SKM-1 (cell line): Measurements from ENCODE around the gene KCTD17.
A peak's percentile ranks its signal among the peaks of the same experiment; 100 is the strongest.

ENCODE experiments used
- DNase-seq: peaks from one replicate; lab custom pipeline; 2025; ENCODE audit not compliant: unreplicated experiment; lab: John Stamatoyannopoulos, UW

Gene KCTD17

DNA sequence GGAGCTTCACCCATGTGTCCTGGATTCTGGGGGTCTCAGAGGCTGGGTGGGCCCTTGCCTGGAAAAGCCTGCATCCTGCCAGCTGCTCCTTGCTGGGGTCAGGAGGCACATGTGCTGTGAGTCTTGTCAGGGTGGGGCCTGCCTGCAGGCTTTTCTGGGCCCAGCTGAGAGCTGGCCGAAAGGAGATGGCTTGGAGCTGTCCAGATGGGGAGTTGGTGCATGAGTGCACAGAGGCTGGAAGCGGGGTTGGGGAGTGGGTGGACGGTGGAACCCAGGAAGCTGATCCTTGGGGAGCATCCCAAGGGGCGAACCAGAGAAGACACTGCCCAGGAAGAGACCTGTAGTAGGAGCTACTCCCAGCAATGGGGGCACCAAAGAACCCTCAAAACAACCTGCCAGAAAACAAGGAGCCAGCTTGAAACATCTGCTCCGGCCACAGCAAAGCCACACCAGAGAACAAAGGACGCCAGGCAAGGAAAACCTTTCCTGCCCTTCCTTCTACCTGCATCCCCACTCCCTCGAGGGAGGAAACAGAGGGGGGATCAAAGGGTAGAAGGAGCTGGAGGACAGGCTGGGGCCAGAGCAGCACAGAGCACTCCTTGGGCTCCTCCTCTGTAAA lies 8.2 kb upstream of the KCTD17 start:
- no peak for DNase-seq

DNA sequence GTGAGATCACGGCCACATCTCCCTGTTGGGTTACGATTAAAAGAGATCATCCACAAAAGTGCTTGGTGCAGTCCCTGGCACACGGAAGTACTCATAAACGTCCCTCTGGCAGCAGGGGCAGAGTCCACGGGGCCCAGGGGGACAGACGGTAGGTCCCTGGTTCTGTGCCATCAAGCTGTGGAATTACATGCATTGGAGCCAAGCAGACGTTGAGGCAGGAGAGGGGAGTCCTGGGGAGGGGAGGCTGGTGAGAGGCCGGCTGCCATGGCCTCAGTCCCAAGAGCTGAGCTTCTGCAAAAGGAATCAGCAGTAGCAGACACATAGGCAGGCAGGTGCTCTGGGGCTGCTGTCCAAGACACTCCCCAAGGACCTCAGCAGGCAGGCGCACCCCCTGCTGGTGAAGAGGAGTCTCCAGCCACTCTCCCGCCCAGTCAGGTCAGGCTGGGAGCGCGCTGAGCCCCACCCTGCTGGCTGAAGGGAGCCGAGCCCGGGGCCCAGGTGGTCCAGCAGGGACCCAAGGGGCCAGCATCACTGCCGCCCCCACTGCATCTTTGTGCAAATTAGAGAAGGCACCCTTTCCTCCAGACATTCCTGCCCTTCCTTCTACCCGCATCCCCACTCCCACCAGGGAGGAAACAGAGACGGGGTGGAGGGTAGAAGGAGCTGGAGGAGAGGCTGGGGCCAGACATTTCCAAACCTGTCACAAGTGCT lies 7.6 kb upstream of the KCTD17 start:
- DNase-seq: peak; percentile 68

DNA sequence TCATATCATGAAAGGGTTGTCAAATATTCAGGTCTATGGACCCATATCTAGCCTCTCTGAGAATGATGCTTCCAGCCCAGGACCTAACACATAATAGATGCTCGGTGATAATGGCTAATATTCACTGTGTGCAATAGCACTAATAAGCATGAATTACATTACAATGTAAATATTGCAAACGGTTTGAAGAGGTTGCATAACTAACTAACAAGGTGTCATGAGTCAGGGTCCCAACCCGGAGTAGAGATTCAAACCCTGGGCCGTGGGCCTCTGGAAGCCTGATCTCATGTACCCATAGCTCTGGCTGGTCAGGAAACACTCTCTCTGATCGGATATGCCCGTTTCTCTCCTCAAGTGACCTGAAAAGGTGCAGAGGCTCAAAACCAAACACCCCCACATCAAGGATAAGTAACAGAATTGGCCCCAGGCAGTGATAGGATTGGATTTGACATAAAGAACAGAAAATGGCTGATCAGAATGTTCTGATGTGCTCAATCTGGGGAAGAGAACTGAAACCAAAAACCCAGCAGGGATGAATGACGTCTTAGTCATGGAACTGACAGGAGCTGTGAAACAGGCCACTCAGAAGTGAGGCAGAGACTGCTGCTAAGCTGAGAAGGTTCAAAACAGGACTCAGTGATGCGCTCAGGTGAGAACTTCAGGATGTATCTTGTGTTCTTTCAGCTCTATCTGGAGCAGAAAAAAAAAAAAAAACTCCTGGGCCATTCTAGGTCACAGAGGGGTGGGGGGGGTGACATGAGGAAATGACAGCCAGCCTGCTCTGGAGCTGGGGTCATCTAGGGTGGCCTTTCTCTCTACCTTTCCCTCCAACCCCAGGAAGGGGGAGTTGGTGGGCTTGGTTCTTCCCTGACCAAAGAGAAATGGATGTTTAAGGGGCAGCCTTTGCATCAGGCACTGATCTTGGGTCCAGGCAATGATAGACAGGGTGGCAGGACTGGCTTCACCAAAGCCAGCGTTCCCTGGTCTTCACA lies 6.6 kb upstream of the KCTD17 start:
- no peak for DNase-seq

DNA sequence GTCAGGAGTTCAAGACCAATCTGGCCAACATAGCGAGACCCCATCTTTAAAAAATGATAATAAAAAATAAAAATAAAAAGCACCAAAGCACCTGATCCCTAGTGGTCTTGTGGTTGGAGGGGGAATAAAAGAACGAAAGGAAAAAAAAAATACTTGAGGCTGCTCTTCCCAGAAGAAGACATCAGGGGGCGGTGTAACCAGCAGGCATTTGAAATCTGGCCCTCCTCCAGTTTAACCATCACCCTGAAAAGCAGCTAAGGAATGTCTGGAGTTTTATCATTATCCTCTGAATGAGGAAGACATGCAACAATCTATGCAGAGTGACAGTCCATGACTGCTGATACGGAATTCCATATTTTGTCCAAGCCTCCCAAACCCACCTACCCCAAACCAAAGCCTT lies 5.6 kb upstream of the KCTD17 start:
- peak; percentile 7 for DNase-seq

DNA sequence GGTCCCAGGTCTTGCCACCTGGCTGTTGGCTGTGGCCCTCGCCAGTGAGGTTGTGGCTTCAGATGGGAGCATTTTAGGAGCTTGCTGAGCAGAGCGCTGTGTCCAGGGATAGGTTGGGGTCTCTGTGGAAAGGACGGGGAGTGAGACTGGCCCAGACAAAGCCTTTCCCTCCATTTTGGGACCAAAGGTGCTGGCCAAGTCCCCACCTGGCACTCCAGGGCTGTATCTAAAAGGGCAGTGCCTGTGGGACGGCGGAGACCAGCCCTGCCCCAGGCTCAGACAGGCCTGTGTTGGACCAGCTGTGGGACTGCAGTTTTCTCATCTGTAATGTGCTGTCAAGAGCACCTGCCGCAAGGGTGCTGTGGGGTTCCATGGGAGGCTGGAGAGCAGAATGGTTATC lies 5.0 kb upstream of the KCTD17 start:
- no peak for DNase-seq

DNA sequence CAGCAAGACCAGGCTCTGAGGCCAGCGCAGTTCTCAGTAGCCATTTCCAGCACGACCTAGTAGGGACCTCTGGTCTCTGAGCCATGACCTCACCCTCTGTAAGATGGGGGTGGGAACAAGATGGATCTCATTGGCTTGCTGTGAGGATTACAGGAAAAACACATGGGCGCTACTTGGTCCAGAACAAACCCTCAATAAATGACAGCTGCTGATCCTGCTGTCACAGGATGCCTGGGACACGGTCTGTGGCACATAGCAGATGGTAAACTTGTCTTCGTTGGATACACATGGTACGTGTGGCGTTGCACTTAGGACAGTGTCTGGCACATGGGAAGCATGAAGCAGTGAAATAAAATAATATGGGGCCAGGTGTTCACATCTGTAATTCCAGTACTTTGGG lies 4.5 kb upstream of the KCTD17 start:
- no peak for DNase-seq

DNA sequence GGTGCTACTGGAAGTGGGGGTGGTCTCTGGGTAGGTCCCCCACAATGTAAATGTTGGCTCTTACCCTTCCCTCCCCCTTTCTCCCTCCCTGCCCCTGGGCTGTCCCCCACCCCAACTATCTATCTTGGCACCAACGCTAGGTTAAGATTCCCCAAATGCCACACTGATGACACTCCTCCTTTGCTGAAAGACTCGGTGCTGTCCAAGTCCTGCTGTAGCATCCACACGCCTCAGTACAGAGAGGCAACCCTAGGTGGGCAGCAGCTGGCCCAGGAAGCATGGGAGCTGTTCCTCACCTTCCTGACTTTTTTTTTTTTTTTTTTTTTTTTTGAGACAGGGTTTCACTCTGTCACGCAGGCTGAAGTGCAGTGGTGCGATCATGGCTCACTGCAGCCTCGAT lies 3.4 kb upstream of the KCTD17 start:
- no peak for DNase-seq

DNA sequence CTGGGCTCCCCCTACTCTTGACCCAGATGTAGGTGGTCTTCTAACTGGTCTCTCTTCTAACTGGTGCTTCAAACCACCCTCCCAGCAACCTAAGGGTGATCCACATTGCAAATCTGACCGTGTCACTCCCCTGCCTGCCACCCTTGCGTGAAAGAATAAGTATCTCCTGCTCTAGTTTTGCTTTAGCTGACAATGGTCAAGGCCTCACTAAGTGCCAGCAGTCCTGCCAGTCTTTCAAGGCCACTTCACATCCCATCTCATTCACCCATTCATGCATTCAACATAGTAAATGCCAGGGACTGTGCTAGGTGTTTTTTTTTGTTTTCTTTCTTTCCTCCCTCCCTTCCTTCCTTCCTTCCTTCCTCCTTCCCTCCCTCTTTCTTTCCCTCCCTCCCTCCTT lies 2.3 kb upstream of the KCTD17 start:
- no peak for DNase-seq

DNA sequence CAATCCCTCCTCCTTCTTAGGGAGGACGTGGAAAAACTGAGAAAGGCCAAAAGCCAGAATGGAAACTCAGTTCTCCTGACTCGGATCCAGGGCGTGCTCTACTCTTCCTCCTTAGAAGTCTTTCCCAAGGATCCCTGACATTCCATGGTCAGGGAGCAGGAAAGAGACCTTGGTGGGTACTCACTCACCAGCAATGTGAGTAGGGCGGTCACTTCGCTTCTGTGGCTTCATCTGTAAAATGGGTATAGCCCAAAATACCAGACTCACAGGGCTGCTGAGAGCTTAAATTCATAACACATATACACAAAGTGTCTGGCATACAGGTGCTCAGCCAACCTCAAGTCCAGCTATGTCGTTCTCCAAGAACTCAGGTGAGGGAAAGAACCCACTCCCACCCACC lies 629 bp upstream of the KCTD17 start:
- no peak for DNase-seq

DNA sequence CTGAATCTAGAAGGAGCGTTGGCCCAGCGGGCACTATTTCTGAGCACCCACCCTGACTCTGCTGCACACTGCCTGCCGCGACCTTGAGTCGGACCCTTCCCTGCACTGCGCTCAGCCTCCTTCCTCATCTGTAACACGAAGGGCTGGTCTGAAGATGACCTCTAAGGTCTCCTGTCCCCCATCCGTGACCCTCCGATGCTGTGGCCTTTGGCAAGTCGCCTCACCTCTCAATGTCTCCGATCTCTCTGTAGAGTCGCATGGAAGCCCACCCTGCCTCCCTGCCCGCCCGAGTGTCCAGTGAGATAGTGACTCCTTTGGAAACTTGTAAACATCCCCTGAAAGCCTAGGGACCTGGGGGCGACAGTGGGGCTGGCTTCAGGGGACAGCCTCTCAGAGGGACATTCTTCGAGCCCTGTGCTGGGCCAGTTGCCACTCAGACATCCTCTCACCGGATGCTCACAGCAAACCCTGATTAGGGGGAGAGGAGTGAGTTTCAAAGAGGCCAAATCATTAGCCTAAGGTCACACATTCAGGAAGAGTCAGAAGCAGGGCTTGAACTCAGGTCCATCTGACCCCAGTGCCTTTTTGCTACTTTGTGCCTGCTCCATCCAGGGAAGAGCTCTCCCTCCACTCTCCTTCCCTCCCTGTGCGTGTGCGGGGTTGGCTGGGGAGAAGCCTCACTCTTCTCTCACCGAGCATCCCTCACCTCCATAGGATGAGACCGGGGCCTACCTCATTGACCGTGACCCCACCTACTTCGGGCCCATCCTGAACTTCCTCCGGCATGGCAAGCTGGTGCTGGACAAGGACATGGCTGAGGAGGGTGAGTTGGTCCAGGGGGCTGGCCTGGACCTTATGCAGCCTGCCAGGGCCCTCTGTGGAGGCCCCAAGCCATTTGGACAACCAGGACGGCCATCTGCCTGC lies 1.1 kb downstream of the KCTD17 start:
- DNase-seq: no peak

DNA sequence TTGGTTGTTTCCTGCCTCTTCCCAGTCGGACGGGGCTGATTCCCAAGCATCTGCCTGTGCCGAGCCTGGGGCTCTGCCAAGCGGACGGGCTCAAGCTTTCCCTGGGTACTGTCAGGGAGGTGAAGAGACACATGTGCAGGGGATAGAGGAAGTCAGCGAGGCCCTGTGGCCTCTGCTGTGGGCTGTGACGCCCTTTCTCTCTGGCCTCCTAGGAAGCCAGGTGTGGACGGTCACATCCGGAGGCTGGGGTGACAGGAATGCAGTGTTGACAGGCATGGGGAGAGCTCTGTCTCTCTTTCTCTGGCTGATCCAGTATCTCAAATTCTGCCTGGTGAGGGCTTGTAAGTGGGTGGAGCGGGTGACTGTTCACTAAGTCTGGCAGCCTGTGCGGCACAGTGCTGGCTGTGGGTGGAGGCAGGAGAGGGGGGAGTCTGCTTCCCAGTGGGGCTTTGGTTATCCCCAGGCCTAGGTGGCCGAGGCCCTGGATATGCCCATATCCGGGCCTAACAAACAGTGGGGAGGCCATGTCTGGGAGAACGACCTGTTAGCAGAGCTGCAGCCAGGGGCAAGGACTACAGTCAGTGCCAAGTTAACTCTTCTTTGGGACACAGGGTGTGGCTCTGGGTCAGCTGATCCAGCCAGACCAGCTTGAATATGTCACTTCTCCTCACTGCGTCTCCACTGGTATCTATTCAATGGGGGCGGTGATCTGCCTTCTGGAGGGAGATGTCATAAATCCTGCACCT lies 1.9 kb downstream of the KCTD17 start:
- no peak for DNase-seq

DNA sequence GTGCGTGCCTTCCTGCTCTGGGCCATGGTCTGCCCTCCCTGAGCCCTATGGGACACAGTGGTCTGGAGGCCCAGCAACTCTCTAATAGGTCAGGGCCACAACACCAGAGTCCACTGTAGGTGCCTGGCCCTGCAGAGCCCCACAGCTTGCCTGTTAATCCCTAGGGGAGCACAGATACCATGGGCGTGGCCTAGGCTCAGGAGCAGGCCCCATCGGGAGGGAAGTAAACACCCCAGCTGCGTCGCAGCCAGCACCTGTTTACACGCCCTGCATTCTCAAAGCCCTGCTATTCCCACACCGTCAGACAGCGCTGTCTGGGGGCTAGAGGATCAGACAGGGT lies 2.5 kb downstream of the KCTD17 start:
- DNase-seq: no peak

DNA sequence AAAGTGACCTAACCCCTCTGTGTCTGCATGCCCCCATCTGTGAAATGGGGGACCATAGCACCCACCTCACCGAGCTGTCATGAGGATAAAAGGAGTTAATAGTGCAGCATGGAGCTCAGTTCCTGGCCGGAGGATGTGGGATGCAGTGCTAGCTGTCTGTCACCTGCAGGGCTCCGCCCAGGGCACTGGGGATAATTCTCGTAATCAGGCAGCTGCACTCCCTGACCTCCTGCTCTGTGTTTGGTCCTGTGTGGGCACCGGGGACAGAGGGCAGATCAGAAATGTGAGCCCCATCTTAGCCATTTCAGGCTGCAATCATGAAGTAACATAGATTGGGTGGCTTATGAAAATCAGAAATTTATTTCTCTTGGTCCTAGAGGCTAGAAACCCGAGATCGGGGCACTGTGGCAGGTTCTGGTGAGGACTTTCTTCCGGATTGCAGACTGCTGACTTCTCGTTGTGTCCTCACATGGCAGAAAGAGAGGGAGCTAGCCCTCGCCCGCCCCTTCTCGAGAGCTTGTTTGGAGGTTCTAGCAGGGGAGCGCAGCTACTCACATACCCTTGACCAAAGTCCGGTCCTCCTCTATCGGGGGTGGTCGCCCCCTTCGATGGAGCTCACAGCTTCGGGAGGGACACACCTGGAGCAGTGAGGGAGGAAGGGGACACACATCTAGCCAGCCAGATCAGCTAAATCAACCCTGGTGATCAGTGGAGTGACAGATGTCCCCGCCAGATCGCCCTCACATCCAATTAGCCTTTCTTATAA lies 3.2 kb downstream of the KCTD17 start:
- no peak for DNase-seq

DNA sequence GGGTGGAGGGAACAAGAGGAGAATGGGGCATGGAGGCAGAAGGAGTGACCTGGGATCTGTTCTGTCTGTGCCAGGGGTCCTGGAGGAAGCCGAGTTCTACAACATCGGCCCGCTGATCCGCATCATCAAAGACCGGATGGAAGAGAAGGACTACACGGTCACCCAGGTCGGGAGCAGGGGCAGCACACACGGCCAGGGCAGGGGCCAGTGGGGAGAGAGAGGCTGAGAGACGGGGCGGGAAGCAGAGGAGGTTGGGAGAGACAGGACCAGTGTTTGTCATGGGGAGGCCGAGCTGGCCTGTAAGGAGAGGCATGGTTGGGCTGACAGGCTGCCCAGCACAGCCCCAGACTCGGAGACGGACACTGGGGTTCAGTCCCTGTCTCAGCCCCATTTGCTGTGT lies 4.7 kb downstream of the KCTD17 start:
- no peak for DNase-seq

DNA sequence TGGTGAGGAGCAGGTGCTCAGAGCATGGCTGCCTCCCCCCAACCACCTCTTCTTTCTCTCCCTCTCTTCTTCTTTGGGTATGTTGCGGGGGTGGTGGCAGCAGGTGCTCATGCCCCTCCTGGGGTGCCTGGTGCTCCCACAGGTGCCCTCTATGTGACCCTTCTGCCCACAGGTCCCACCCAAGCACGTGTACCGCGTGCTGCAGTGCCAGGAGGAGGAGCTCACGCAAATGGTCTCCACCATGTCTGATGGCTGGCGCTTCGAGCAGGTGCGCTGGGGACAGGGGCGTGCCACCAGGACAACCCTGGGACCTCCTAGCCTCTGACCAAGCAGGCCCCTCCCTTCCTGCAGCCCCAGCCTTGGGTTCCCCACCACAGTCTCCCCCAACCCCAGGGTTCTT lies 5.7 kb downstream of the KCTD17 start:
- DNase-seq: no peak

DNA sequence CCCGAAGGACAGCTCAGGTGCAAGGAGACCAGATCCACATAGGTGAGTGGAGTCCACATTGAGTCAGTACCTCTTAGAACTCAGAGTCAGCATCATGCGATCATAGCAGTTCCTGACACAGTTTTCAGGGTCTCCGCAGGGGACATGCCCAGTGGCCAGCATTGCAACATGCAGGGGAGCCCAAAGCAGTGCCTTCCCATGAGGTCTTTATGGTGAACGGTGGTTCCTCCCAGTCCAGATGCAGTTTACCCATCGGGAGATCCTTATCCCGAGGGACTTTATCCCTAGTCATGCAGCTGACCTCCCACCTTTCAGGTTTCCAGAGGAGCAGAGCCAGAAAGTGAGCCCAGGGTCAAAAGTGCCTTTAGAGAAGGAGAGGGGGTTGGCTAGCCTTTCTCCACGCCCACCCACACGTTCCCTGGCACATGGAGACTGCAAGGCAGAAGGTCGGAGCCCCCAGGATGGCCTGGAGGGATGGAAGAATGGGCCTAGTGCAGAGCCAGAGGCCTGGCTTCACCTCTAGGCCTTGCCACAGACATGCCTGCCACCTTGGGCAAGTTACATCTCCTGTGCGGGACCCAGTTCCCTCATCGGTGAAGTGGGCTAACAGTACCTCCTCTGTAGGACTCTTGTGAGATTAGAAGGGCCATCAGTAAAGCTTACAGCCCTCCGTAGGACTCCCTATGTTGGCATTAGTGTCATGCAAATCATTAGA lies 6.4 kb downstream of the KCTD17 start:
- DNase-seq: no peak

DNA sequence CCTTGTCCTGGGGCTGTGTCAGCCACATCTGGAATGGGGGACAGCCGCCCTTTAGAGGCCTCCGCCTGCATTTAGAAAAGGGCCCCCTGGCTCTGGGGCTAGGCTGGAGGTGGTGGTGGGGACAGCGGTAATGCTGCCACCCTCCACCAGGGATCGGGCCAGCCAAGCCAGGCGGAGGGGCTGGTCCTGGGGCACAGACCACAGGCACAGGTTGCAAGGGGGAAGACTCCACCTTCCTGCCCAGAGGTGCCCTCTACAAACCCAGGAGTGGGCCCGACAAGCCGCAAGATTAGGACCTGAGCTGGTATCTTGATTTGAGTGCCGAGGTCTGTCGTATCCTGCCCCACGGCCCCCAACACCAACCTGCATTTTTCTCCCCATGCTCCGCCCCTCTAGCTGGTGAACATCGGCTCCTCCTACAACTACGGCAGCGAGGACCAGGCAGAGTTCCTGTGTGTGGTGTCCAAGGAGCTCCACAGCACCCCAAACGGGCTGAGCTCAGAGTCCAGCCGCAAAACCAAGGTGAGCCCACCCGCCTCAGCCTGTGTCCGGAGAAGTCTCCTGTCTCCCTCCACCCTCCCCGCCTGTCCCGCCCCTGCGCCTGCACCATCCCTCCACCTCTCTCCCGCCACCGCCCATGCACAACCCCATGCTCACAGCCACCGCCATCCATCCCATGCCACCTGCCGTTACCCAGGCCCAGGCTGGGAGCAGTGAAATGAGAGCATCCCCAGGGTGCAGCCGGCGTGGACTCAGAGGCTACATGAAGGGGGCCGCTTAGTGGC lies 7.6 kb downstream of the KCTD17 start:
- DNase-seq: no peak

DNA sequence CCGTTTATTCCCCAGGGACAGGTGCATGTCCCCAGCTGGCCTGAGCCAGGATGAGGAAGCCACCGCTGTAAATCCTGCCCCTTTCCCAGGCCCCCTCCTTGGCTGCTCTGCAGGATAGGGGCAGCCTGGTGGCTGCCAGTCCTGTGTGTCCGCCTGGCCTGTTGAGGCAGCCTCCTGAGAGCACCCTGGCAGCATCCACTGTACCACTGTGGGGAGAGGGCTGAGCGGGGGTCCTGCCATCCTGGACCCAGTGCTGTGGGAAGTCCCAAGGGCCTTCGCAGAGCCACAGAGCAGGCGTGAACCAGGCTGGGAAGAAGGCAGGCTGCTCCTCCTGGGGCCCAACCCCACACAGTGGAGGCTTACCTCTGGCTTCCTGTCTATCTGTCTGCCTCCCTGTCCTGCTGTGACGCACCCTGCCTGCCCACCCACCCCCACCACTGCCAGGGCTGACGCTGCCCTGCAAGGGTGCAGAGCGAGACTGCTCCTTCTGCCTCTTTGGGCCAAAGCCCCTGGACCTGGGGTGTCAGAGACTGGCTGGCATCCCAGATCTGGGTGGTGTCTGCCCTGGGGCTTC lies 8.4 kb downstream of the KCTD17 start:
- no peak for DNase-seq
